ENCODE data around the gene LRRC1. TPM values are rescaled to one million over a fixed set of nuclear protein-coding genes. Genes with fewer than 3 reads are reported as not detected.

Gene LRRC1
- total and polyA plus RNA-seq, 2 experiments from 2014 or later: 11.3 to 16.6 TPM

- Mint-ChIP-seq H3K4me1 (peaks cover 49% of the 10 kb centered on the region), H3K9me3 (no peaks in the 10 kb centered on the region), H3K27ac (0 out of 2 replicates have a peak overlapping the region, but pooled peaks have one; percentile 75), H3K4me3 (no peak overlapping the region; the same call in 2 of the 3 replicates), H3K36me3 (ENCODE audit: low read depth) (no peaks in the 10 kb centered on the region), H3K27me3 (ENCODE audit: insufficient read depth, low read depth, poor library complexity) (peaks cover 4% of the 10 kb centered on the region)
- no peak overlapping the region for H3K4me3 ChIP-seq
- H3F3A ChIP-seq (replicated peaks; ENCODE audit: low read depth): no peaks in the 10 kb centered on the region
- TF ChIP-seq JUNB (IDR thresholded peaks at IDR 0.05; ENCODE audit: unreplicated experiment) (no peak), ZNF331 (CRISPR knock-in tag; IDR thresholded peaks at IDR 0.05; ENCODE audit: low read depth) (no peak), STAT1 (IDR thresholded peaks at IDR 0.05; ENCODE audit: unreplicated experiment) (no peak), EZH2phosphoT487 (IDR thresholded peaks at IDR 0.05; ENCODE audit: unreplicated experiment) (no peak), REST (IDR thresholded peaks at IDR 0.05; ENCODE audit: unreplicated experiment) (no peak), POLR2AphosphoS5 (IDR thresholded peaks at IDR 0.05; ENCODE audit: low read depth) (no peak), EZH2 (IDR thresholded peaks at IDR 0.05; ENCODE audit: low read depth, unreplicated experiment) (no peak), CREB1 (CRISPR knock-in tag; IDR thresholded peaks at IDR 0.05; ENCODE audit: low read depth) (no peak), NANOG (IDR thresholded peaks at IDR 0.05; ENCODE audit: borderline replicate concordance) (no peak), CTCF (conservative IDR thresholded peaks at IDR 0.05; ENCODE audit: low read depth in 2 of 2) (no peak), ZNF114 (CRISPR knock-in tag; IDR thresholded peaks at IDR 0.05) (no peak), ZNF462 (CRISPR knock-in tag; IDR thresholded peaks at IDR 0.05) (no peak), ETS1 (IDR thresholded peaks at IDR 0.05) (no peak)
- ATAC-seq (peak; percentile 55), DNase-seq (ENCODE audit: low spot score) (no peak)
- H3K27ac ChIP-seq (ENCODE audit: low read depth): 0 out of 2 replicates have a peak overlapping the region, but pooled peaks have one; percentile 7
- no peaks in the 10 kb centered on the region for H3K9me2 ChIP-seq (ENCODE audit: insufficient read depth)
- peak overlapping the region; percentile 52; the same call in 1 of the 2 replicates for H3K4me2 ChIP-seq
- no peaks in the 10 kb centered on the region for H3K36me3 ChIP-seq (ENCODE audit: insufficient read depth)
- H4K20me1 ChIP-seq (replicated peaks; ENCODE audit: insufficient read depth): no peaks in the 10 kb centered on the region
- peaks cover 45% of the 10 kb centered on the region for H3K4me1 ChIP-seq (ENCODE audit: insufficient read depth)
- H3K79me2 ChIP-seq (replicated peaks; ENCODE audit: insufficient read depth): no peaks in the 10 kb centered on the region
- H2AFZ ChIP-seq: no peak overlapping the region
- no peaks in the 10 kb centered on the region for H3K27me3 ChIP-seq (ENCODE audit: insufficient read depth)
These were observed 92.5 kb downstream of the LRRC1 start for GRCh38 chr6:53887316-53887715.
